Right lung (tissue), 5 donors: ENCODE measurements around the gene REXO5. TPM values are rescaled to one million over a fixed set of nuclear protein-coding genes. Genes with fewer than 3 reads are reported as not detected.
"Not testable (repeated sequence)": the region's sequence is repeated elsewhere in the genome, so short reads cannot be mapped to it uniquely, and the experiment has no call there.

Experiments
- DNase-seq, 2 donors: peaks; one replicate each; pipeline ENCODE4 v3.0.0-alpha.2; 2013
- polyA plus RNA-seq, 5 donors: library from polyadenylated mRNA; unstranded; fragments of 120-200 nt; gene quantifications; one replicate each; pipeline versions ENCODE4 v1.2.1 to v1.2.3, GENCODE V29; 2013; ENCODE audit warnings: inconsistent platforms in 1 of 5, low replicate concordance in 1 of 5; ENCODE audit not compliant: insufficient read length in 5 of 5, insufficient read depth in 1 of 5

REXO5 gene
- polyA plus RNA-seq, 5 donors: 8.1 to 14.3 (median 11.5) TPM

DNA sequence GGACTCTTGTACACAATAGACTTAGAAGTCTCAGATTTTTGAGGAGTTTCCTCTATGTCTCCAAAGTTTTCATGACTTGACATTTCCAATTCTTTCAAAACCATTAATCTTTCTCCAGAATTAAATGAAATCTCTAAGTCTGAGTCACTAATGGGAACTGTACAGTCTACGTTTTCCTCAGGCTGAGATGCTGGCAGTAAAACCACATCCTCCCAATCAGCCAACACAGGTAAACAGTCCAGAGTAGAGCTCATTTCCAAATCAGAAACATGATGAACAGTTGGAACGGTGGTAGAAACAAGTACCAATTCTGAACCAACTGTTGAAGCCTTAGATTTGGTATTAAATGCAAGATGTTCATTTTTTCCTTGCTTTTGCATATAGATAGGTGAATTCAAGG, 8.0 kb upstream of the REXO5 start:
- DNase-seq: no peak

DNA sequence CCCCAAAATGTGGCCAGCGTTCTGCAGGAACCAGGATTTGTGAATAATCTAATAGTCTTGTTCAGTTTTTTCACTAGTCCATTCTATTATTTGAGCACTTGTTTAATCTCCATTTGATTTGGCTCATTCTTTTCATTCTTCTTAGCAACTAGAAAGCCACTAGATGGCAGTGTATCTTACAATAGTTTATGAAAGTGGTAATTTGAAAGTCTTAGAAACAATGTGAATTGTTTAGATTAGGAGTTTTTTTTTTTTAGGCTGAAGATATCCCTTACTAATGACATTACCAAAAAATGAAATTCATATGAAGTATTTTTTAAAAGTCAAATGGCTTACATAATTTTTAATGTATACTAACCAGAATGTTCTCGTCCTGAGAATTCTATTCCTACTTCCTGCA, 6.7 kb upstream of the REXO5 start:
- no peak for DNase-seq

DNA sequence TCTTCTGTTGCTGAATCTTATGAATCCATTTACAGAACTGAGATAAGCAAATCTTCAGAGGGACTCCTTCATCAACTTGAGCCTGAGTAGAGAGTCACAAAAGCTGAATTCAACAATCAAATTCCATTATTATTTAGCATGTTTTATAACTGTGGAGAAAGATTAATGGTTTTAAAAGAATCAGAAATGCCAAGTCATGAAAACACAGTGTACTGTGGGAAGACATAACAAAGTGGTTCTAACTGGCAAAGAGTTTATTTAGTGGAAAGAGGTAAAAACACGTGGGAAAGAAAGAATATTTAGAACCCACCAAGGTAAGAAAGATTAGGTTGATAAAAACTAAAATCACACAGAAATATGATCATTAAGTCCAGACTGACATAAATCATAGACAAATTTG, 5.0 kb upstream of the REXO5 start:
- DNase-seq: no peak

DNA sequence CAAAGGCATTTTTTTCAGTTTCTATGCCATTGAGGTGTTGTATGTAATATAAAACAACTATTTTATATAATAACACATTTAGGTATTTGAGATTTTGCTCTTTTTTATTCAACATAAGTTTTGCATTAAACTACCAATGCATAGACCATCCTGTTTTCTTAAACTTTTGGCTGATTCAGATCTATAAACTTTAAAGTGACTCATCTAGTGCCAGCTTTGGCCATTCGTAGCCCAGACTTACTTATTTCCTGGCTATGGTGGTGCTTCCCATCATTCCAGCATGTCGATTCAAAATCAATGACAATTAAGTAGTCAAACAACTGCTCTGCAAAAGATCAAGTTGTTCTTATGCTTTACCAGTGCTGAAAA, 3.2 kb upstream of the REXO5 start:
- no peak for DNase-seq

DNA sequence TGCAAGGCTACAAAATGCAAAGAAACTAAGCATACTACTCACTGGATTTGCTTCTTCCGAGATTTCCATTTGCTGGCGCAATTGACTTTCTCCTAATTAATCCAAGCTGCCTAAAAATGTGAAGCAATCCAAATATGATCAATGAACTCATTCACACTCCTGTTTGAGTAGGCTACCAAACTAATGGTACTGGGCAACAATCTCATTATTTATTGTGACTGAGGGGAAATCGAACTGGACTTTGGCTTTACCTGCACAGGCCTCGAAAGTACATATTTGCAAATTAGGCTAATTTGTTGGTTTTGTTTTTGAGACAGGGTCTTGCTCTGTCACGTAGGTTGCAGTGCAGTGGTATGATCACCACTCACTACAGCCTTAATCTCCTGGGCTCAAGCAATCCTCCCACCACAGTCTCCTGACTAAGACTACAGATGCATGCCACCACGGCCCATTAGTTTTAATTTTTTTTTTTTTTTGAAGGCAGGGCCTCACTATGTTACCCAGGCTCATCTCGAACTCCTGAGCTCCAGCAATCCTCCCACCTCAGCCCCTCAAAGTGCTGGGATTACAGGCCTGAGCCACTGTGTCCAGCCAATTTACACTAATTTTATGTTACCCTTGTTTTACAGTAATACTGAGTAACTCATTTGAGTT, 2.6 kb upstream of the REXO5 start:
- DNase-seq: no peak

DNA sequence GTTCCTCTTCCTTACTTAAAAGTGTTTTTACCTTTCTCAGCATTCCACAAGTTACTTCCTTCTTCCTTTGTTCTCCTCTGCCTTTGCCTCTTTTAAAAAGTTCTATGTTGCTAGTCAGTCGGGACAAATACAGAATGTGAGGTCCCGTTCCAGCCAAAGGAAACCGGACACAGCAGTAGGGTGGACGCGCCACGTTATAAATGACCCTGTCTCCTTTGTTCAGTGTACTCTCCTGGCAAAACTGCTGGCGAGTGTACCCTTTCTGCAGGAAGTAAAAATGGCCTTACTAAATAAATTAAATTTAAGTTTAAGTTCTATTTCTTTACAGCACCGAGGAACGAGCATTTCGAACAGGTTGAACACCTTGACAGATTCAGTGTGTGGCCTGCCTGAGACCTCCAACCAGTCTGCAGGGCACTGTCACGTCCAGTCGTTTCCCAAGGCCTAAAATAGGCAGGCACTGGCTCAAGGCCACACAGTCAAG, 601 bp upstream of the REXO5 start:
- DNase-seq: not testable (repeated sequence)

DNA sequence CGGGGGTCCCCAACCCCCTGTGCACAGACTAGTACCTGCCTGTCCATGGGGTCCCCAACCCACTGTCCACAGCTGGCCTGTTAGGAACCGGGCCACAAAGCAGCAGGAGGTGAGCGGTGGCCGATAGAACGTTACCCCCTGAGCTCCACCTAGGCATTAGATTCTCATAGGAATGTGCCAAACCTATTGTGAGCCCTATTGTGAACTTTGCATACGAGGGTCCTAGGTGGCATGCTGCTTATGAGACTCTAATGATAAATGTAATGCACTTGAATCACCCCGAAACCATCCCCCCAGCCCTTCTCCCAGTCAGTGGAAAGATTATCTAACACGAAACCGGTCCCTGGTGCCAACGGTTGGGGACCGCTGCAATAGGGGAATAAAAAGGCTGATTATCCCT, 1.5 kb downstream of the REXO5 start:
- DNase-seq: no peak

DNA sequence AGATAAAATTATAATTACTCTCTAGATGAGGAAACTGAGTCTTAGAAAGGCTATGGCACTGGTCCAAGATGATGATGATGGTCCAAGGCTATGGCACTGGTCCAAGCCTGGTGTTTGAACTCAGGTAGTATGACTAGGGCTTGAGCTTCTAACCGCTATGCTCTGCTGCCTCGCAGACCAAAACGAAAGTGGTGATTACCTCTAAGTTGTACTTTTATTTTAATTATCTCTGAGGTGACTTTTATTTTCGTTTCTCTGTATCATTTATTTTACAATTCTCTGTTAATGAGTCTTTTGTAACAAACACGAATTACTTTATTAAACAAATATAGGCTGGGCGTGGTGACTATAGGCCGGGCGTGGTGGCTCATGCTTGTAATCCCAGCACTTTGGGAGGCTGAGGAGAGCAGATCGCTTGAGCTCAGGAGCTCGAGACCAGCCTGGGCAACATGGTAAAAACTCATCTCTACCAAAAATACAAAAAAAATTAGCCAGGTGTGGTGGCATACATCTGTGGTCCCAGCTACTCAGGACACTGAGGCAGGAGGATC, 5.6 kb downstream of the REXO5 start:
- no peak for DNase-seq

DNA sequence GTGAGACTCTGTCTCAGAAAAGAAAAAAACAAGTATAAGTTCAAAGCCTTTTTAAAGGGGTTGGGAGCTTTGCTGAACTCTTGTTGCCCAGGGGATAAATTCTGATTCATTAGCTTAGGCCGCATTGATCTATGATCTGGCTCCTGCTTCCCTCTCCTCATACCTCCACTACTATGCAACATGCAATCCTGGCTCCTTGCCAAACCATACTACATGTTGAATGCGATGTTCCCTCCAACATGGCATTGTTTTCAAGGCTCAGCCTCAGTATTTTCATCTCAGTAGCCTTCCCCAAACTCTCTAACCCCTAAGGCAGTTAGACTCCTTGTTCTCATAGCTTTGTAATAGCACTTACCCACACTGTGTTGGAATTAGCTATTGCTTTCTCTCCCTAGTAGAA, 6.2 kb downstream of the REXO5 start:
- DNase-seq: no peak

DNA sequence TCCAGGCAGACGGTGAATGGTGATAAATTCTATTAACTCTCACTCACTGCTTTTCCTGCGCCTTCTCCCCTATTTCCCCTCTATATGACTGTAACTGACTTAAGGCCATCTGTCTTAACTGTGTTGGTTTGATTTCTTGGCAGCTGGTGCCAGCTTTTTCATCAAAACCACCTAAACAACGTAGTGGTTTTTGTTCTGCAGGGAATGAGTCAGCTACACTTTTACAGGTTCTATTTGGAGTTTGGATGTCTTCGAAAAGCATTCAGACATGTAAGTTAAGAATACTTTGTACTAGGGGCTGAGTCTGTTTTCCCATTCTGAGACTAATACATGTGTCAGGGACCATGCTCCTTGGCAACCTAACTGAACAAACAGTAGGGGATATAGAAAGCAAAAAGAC, 8.5 kb downstream of the REXO5 start:
- no peak for DNase-seq

DNA sequence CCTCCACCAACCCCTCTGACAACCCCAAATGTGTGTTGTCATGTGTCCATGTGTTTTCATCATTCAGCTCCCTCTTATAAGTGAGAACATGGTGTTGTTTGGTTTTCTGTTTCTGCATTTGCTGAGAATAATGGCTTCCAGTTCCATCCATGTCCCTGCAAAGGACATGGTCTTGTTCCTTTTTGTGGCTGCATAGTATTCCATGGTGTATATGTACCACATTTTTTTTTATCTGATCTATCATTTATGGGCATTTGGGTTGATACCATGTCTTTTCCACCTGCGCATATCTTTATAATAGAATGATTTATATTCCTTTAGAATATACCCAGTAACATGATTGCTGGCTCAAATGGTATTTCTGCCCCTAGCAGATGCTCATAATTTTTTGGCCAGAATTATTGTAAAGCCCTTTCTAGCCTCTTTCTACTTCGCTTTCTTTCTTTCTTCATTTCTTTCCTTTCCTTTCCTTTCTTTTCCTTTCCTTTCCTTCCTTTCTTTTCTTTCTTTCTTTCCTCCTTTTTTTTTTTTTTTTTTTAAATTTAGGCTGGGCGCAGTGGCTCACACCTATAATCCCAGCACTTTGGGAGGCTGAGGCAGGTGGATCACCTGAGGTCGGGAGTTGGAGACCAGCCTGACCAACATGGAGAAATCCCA, 12.7 kb downstream of the REXO5 start:
- DNase-seq: no peak

DNA sequence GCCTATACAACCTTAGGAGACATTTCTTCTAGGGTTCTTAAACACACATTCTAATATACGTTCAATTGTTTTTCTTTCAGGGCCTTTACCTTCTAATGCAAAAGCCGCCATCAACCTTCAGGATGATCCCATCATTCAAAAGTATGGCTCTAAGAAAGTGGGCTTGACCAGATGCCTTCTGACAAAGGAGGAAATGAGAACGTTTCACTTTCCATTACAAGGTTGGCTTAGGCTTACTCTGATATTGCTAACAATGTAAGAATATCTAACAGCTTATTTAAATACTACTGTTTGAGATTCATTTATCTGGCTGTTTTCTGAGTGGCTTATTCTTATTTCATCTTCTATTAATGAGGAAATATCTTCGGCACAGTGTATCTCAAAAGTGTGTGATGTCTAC, 15.4 kb downstream of the REXO5 start:
- DNase-seq: no peak

DNA sequence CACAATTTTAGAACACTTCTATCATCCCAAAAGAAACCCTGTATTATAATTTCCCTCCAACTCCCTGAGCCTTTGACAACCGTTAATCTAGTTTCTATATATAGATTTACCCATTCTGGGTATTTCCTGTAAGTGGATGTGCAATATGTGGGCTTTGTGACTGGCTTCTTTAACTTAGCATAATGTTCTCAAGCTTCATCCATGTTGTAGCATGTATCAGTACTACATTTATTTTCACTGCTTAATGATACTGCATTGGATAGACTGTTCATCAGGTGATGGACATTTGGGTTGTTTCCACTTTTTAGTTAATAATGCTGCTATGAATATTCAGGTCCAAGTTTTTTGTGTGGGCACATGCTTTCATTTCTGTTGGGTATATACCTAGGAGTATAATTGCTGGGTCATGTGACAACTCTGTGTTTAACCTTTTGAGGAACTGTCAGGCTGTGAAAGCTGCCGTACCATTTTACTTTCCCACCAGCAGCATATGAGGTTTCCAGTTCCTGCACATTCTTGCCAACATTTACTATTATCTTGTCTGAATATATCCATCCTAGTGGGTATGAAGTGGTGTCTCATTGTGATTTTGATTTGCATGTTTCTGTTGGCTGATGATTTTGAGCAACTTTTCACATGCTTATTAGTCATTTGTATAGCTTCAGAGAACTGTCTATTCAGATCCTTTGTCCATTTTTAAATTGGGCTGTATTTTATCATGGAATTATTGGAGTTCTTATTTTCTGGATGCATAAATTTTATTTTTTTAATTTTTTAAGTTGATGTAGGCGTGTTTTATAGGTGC, 16.4 kb downstream of the REXO5 start:
- DNase-seq: no peak

DNA sequence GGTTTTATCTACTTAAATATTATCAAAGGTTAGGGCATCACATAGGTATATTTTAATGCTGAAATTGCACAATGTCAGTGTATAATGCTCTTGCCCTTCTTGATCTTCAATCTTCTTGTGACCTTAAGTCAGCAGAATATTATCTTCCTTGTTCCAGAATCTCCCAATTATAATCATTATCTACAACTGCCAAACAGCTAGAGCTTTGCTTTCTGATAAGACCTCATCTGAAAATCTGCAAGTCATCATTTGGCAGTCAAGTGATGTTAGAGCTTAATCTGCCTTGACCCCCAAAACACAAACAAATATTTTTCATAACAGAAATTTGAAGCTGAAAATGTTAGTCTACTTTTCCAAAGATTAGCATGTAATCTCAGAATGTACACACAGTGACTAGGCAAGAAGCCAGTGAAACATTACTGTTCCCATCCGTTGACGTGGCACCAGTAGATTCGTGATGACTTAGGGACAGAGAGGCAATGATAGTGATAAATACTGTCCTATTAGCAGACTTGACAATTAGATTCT, 19.8 kb downstream of the REXO5 start:
- peak; percentile 32 to 34 for DNase-seq

DNA sequence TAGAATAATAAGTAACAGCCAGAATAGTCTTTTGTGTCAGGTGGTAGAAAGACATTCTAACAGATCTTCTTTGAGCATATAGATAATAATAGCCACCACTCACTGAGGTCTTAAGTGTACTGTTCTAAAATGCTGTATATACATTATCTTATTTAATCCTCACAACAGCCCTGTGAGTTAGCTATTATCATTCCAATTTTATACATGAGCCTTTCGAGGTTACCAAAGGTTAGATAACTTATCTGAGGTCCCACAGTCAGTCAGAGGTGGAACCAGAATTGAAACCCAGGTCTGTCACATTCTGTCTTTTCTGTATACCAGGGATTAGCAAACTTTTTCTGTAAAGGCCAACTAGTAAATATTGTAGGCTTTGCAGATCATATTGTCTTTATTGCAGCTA, 23.2 kb downstream of the REXO5 start:
- no peak for DNase-seq

DNA sequence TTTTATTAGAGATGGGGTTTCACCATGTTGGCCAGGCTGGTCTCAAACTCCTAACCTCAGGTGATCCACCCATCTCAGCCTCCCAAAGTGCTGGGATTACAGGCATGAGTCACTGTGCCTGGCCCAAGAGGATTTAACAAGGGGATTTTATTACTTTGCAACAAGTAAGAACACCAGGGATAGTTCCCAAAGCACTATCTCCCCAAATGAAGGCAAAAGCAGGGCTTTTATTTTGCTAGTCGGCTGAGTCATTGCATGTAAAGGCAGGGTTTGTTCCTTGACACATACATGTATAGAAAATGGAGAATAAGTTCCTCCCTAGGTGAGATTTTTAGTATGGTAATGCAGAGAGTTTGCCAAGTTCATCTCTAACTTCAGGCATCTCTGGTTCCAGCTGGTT, 24.0 kb downstream of the REXO5 start:
- DNase-seq: no peak

DNA sequence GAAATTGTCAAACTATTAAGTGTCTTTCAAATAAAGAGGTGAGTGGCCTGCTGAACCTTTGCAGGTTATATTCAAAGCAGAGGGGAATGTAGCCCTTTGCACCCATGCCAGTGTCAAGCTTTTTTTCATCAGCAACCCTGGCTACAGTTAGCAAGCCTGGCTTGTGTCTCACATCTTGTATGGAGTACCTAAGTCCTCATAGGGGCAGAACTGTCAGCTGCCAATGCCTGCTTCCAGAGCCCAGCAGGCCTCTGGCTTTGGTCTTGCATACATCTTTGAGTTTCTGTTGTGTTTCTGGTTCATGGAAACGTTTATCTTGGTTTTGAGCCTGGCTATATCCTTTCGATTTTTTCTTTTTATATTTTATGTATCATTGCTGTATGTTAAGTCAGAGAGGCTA, 26.8 kb downstream of the REXO5 start:
- DNase-seq: no peak

DNA sequence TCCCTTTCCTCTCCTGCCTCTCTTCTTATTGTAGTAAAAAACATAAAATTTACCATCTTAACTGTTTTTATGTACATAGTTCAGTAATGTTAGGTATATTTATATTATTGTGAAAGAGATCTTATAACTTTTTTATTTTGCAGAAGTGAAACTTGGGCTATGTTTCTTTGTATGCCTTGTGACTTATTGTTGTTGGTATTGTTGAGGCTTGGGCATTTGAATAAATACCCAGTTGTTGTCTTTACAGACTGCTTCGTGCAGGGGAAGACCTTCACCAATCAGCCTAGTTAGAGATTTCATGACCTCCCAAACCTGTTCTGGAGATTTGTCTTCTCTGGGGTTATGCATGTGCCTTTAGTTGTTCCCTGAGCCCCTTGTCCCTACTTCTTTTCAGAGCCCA, 31.9 kb downstream of the REXO5 start:
- no peak for DNase-seq

DNA sequence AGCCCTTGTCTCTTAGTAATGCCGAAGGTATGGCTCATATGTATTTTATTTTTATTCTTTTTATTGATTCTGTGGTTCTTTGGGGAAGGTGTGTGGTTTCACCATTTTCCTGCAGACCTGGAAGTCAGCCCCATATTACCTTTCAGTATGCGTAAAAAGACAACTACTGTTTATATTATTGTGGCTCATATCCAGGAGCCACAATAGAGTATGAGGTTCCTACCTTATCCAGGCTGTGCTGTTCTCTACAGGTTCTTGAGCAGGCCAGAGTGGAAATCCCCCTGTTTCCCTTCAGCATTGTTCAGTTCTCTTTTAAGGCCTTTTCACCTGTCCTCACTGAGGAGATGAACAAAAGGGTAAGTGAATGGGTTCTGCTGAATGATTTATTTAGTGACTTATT, 33.2 kb downstream of the REXO5 start:
- no peak for DNase-seq

DNA sequence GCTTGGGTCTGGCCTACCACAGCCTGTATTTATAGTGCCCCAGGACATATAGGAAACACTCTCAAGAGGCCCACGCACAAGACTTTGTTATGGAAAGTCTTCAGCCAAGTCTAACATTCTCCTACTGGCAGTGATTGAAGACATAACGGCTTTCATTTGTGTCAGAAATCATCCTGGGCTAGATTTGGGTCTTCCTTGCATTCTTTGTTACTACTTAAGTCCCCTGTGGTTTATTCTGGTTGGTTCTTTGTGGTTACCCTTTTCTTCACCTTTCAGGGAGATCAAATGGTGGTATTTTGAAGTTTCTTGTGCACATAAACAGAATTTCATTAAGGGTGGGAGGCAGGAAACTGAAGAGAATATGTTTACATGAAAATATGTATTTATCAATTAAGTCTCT, 37.7 kb downstream of the REXO5 start:
- DNase-seq: no peak

DNA sequence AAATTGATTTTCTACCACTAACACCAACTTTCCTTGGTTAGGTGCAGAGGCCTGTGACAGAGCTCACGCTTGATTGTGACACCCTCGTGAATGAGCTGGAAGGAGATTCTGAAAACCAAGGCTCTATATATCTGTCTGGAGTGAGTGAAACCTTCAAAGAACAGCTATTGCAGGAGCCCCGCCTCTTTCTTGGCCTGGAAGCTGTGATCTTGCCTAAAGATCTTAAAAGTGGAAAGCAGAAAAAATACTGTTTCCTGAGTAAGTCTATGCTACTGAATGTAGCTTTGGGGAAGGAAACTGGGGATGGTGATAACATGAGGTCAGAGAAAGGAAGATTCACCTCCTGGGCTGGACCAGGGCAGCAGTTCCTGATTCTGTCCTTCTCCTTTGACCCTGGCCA, 38.3 kb downstream of the REXO5 start:
- DNase-seq: no peak

DNA sequence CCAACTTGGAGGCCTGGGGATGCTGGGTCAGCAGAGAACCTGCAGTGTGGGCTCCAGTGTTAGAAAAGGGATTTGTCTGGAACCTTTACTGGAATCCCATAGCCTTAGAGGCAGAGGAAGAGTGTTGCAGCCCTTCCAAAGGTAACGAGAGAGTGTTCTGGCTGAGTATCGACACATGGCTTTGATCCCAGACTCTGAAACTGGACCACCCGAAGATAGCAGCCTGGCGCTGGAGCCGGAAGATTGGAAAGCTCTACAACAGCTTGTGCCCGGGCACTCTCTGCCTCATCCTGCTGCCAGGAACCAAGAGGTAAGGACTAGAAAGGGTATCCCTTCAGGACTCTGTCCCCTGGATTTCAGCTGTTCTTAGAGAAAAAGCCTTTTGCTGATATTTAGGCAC, 39.7 kb downstream of the REXO5 start:
- DNase-seq: no peak

DNA sequence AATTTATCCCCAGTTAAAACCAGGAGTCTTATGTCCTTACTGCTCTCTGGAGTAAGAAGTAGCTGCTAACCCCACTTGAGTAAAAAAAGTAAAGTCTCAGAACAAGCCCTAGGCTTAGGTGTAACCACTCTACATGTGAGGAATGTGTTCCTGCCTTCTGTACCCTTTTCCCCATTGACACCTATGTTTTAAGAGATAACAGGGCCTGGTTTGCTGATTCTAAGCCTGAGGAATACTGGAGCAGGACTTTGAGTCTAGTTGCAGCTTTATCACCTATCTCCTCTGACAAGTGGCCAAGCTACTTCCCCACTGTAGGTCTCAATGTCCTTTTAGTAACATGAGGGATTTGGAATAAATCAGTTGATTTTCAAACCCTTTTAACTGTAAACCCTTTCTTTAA, 40.2 kb downstream of the REXO5 start:
- no peak for DNase-seq
